GM23338 (cell line): Measurements from ENCODE around the gene PLEKHG4B. TPM values are rescaled to one million over a fixed set of nuclear protein-coding genes. Genes with fewer than 3 reads are reported as not detected.

ENCODE experiments used
- ATAC-seq: fragments of 200-7000 bp; cut with Tn5 transposase; 3 replicates; pipeline ENCODE4 v1.9.1; 2020
- DNase-seq: peaks from one replicate; pipeline ENCODE4 v3.0.0-alpha.2; 2015; ENCODE audit warnings: low spot score
- H2AFZ ChIP-seq: fragments of 200-600 bp; sonication (generic); 2 replicates; pipeline ENCODE4 v1.8.0; 2016; ENCODE audit warnings: antibody characterized with exemption, mild to moderate bottlenecking, moderate library complexity
- H3F3A ChIP-seq: fragments of 200-600 bp; sonication (generic); replicated peaks from 2 replicates; pipeline ENCODE4 v1.8.0; 2017; ENCODE audit warnings: antibody characterized with exemption, mixed run types, low read depth
- H3K27ac ChIP-seq: fragments of 200-600 bp; sonication (generic); 2 replicates; pipeline ENCODE4 v1.6.1; 2016; ENCODE audit warnings: low read depth
- H3K27me3 ChIP-seq: fragments of 200-600 bp; sonication (generic); 2 replicates; pipeline ENCODE4 v1.8.0; 2016; ENCODE audit warnings: mild to moderate bottlenecking, mixed run types, moderate library complexity; ENCODE audit not compliant: insufficient read depth
- H3K36me3 ChIP-seq: fragments of 200-600 bp; sonication (generic); 2 replicates; pipeline ENCODE4 v1.8.0; 2016; ENCODE audit warnings: mild to moderate bottlenecking; ENCODE audit not compliant: insufficient read depth
- H3K4me1 ChIP-seq: fragments of 200-600 bp; sonication (generic); 2 replicates; pipeline ENCODE4 v1.8.0; 2016; ENCODE audit warnings: mild to moderate bottlenecking, moderate library complexity; ENCODE audit not compliant: insufficient read depth
- H3K4me2 ChIP-seq: fragments of 200-600 bp; sonication (generic); 2 replicates; pipeline ENCODE4 v1.7.1; 2017; ENCODE audit warnings: mixed run types
- H3K4me3 ChIP-seq: fragments of 200-600 bp; sonication (generic); 2 replicates; pipeline ENCODE4 v1.6.1; 2016; ENCODE audit warnings: mixed run types
- H3K79me2 ChIP-seq: fragments of 200-600 bp; sonication (generic); replicated peaks from 2 replicates; pipeline ENCODE4 v1.8.0; 2017; ENCODE audit warnings: mild to moderate bottlenecking; ENCODE audit not compliant: insufficient read depth
- H3K9me2 ChIP-seq: fragments of 200-600 bp; sonication (generic); 2 replicates; pipeline ENCODE4 v1.8.0; 2017; ENCODE audit not compliant: insufficient read depth
- H4K20me1 ChIP-seq: fragments of 200-600 bp; sonication (generic); replicated peaks from 2 replicates; pipeline ENCODE4 v1.8.0; 2017; ENCODE audit warnings: mild to moderate bottlenecking; ENCODE audit not compliant: insufficient read depth
- H3K27ac Mint-ChIP-seq: 2 replicates; pipeline ENCODE4 v1.8.0; 2020; ENCODE audit warnings: inconsistent platforms, mild to moderate bottlenecking, moderate library complexity, mixed read lengths
- H3K27me3 Mint-ChIP-seq: 3 replicates; pipeline ENCODE4 v1.8.0; 2022; ENCODE audit warnings: low read depth, mild to moderate bottlenecking, moderate library complexity, mixed read lengths, inconsistent platforms; ENCODE audit not compliant: insufficient read depth, poor library complexity
- H3K36me3 Mint-ChIP-seq: 3 replicates; pipeline ENCODE4 v1.8.0; 2021; ENCODE audit warnings: low read depth, mild to moderate bottlenecking, inconsistent platforms, moderate library complexity, mixed read lengths
- H3K4me1 Mint-ChIP-seq: 3 replicates; pipeline ENCODE4 v1.8.0; 2020; ENCODE audit warnings: mild to moderate bottlenecking, inconsistent platforms, mixed read lengths
- H3K4me3 Mint-ChIP-seq: 3 replicates; pipeline ENCODE4 v1.8.0; 2021; ENCODE audit warnings: moderate library complexity, mild to moderate bottlenecking, inconsistent platforms, mixed read lengths
- H3K9me3 Mint-ChIP-seq: 3 replicates; pipeline ENCODE4 v1.8.0; 2020; ENCODE audit warnings: moderate library complexity, mild to moderate bottlenecking, inconsistent platforms, mixed read lengths
- CREB1 ChIP-seq: fragments of 250-450 bp; sonication (Bioruptor Pico); IDR thresholded peaks from 2 replicates; pipeline ENCODE4 v1.5.0; 2020; ENCODE audit warnings: low read depth, mild to moderate bottlenecking, moderate library complexity
- ETS1 ChIP-seq: IDR thresholded peaks from 2 replicates; pipeline ENCODE4 v1.6.1; 2016; ENCODE audit warnings: antibody characterized with exemption
- EZH2phosphoT487 ChIP-seq: fragments of 200-600 bp; sonication (generic); IDR thresholded peaks from one replicate; pipeline ENCODE4 v1.8.1; 2018; ENCODE audit warnings: antibody characterized with exemption; ENCODE audit not compliant: unreplicated experiment
- JUNB ChIP-seq: IDR thresholded peaks from one replicate; pipeline ENCODE4 v1.6.1; 2016; ENCODE audit warnings: antibody characterized with exemption; ENCODE audit not compliant: unreplicated experiment
- NANOG ChIP-seq: IDR thresholded peaks from 2 replicates; pipeline ENCODE4 v1.6.1; 2016; ENCODE audit warnings: antibody characterized with exemption, borderline replicate concordance
- POLR2AphosphoS5 ChIP-seq: IDR thresholded peaks from 2 replicates; pipeline ENCODE4 v1.6.1; 2016; ENCODE audit warnings: antibody characterized with exemption, low read depth
- STAT1 ChIP-seq: IDR thresholded peaks from one replicate; pipeline ENCODE4 v1.6.1; 2016; ENCODE audit warnings: antibody characterized with exemption; ENCODE audit not compliant: unreplicated experiment
- ZNF114 ChIP-seq: fragments of 250-450 bp; sonication (Bioruptor Pico); IDR thresholded peaks from 2 replicates; pipeline ENCODE4 v1.5.0; 2020; ENCODE audit warnings: mild to moderate bottlenecking, moderate library complexity
- ZNF331 ChIP-seq: fragments of 250-450 bp; sonication (Bioruptor Pico); IDR thresholded peaks from 2 replicates; pipeline ENCODE4 v1.5.0; 2020; ENCODE audit warnings: low read depth, mild to moderate bottlenecking, moderate library complexity
- polyA plus RNA-seq: library from polyadenylated mRNA; unstranded; fragments of >200 nt; fragmentation: Nextera tagmentation; extraction: Ambion mirVana; gene quantifications from 2 replicates; pipeline ENCODE4 v1.2.1, GENCODE V29; 2016
- total RNA-seq: library from RNA; depleted of rRNA; stranded (reverse); fragments of >200 nt; shearing (Covaris generic); gene quantifications from 2 replicates; pipeline ENCODE4 v1.2.3, GENCODE V29; 2014
- TF ChIP-seq, protein P1 (sequence below): fragments of 250-450 bp; sonication (Bioruptor Pico); IDR thresholded peaks from 2 replicates; pipeline ENCODE4 v1.5.0; 2020; ENCODE audit warnings: mild to moderate bottlenecking, moderate library complexity
- TF ChIP-seq, protein P2 (sequence below), 2 experiments: fragments of 200-600 bp in 1 of 2; sonication (generic) in 1 of 2; conservative IDR thresholded peaks; 2 replicates each; pipeline versions ENCODE4 v1.5.1 to v1.6.1; 2016 to 2017; ENCODE audit warnings: antibody characterized with exemption in 2 of 2, low read depth in 2 of 2, mild to moderate bottlenecking in 2 of 2, moderate library complexity in 1 of 2

Gene PLEKHG4B
- total and polyA plus RNA-seq, 2 experiments from 2014 or later, result 33.5 to 54.8 TPM

- H3F3A ChIP-seq, result no peaks in the 10 kb centered on the region
- H3K27me3 Mint-ChIP-seq, result peaks cover 2% of the 10 kb centered on the region
Measured at GRCh38 chr5:181566-181965, 89.6 kb downstream of the PLEKHG4B start.

More at GRCh38 chr5:181566-181965, 89.6 kb downstream of the PLEKHG4B start:
- no peaks in the 10 kb centered on the region for H3K79me2 ChIP-seq
- peaks cover 33% of the 10 kb centered on the region for H3K36me3 Mint-ChIP-seq
- H3K4me1 Mint-ChIP-seq, result peaks cover 12% of the 10 kb centered on the region
- TF ChIP-seq CREB1 (CRISPR knock-in tag) (no peak), ETS1 (no peak), STAT1 (no peak), ZNF331 (no peak), JUNB (no peak), NANOG (no peak), ZNF114 (no peak), POLR2AphosphoS5 (no peak), EZH2phosphoT487 (no peak)
- TF ChIP-seq, protein P1, sequence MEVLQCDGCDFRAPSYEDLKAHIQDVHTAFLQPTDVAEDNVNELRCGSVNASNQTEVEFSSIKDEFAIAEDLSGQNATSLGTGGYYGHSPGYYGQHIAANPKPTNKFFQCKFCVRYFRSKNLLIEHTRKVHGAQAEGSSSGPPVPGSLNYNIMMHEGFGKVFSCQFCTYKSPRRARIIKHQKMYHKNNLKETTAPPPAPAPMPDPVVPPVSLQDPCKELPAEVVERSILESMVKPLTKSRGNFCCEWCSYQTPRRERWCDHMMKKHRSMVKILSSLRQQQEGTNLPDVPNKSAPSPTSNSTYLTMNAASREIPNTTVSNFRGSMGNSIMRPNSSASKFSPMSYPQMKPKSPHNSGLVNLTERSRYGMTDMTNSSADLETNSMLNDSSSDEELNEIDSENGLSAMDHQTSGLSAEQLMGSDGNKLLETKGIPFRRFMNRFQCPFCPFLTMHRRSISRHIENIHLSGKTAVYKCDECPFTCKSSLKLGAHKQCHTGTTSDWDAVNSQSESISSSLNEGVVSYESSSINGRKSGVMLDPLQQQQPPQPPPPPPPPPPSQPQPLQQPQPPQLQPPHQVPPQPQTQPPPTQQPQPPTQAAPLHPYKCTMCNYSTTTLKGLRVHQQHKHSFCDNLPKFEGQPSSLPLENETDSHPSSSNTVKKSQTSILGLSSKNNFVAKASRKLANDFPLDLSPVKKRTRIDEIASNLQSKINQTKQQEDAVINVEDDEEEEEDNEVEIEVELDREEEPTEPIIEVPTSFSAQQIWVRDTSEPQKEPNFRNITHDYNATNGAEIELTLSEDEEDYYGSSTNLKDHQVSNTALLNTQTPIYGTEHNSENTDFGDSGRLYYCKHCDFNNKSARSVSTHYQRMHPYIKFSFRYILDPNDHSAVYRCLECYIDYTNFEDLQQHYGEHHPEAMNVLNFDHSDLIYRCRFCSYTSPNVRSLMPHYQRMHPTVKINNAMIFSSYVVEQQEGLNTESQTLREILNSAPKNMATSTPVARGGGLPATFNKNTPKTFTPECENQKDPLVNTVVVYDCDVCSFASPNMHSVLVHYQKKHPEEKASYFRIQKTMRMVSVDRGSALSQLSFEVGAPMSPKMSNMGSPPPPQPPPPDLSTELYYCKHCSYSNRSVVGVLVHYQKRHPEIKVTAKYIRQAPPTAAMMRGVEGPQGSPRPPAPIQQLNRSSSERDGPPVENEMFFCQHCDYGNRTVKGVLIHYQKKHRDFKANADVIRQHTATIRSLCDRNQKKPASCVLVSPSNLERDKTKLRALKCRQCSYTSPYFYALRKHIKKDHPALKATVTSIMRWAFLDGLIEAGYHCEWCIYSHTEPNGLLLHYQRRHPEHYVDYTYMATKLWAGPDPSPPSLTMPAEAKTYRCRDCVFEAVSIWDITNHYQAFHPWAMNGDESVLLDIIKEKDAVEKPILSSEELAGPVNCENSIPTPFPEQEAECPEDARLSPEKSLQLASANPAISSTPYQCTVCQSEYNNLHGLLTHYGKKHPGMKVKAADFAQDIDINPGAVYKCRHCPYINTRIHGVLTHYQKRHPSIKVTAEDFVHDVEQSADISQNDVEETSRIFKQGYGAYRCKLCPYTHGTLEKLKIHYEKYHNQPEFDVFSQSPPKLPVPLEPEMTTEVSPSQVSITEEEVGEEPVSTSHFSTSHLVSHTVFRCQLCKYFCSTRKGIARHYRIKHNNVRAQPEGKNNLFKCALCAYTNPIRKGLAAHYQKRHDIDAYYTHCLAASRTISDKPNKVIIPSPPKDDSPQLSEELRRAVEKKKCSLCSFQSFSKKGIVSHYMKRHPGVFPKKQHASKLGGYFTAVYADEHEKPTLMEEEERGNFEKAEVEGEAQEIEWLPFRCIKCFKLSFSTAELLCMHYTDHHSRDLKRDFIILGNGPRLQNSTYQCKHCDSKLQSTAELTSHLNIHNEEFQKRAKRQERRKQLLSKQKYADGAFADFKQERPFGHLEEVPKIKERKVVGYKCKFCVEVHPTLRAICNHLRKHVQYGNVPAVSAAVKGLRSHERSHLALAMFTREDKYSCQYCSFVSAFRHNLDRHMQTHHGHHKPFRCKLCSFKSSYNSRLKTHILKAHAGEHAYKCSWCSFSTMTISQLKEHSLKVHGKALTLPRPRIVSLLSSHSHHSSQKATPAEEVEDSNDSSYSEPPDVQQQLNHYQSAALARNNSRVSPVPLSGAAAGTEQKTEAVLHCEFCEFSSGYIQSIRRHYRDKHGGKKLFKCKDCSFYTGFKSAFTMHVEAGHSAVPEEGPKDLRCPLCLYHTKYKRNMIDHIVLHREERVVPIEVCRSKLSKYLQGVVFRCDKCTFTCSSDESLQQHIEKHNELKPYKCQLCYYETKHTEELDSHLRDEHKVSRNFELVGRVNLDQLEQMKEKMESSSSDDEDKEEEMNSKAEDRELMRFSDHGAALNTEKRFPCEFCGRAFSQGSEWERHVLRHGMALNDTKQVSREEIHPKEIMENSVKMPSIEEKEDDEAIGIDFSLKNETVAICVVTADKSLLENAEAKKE, result no peak
- TF ChIP-seq, protein P2, sequence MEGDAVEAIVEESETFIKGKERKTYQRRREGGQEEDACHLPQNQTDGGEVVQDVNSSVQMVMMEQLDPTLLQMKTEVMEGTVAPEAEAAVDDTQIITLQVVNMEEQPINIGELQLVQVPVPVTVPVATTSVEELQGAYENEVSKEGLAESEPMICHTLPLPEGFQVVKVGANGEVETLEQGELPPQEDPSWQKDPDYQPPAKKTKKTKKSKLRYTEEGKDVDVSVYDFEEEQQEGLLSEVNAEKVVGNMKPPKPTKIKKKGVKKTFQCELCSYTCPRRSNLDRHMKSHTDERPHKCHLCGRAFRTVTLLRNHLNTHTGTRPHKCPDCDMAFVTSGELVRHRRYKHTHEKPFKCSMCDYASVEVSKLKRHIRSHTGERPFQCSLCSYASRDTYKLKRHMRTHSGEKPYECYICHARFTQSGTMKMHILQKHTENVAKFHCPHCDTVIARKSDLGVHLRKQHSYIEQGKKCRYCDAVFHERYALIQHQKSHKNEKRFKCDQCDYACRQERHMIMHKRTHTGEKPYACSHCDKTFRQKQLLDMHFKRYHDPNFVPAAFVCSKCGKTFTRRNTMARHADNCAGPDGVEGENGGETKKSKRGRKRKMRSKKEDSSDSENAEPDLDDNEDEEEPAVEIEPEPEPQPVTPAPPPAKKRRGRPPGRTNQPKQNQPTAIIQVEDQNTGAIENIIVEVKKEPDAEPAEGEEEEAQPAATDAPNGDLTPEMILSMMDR (conservative IDR thresholded peaks at IDR 0.05; ENCODE audit: low read depth in 2 of 2), result no peak
- H4K20me1 ChIP-seq, result no peaks in the 10 kb centered on the region; the same call in 1 of the 2 replicates
- no peaks in the 10 kb centered on the region; the same call in 2 of the 3 replicates for H3K9me3 Mint-ChIP-seq
- ATAC-seq (no peak), DNase-seq (no peak)
- H3K36me3 ChIP-seq, result peaks cover 3% of the 10 kb centered on the region; the same call in 1 of the 2 replicates
- no peak overlapping the region for H3K27ac Mint-ChIP-seq
- no peak overlapping the region for H3K4me2 ChIP-seq
- no peak overlapping the region for H2AFZ ChIP-seq
- H3K9me2 ChIP-seq, result no peaks in the 10 kb centered on the region
- H3K27me3 ChIP-seq, result no peaks in the 10 kb centered on the region
- H3K4me1 ChIP-seq, result no peaks in the 10 kb centered on the region
- H3K4me3 ChIP-seq, result no peak overlapping the region
- H3K4me3 Mint-ChIP-seq, result no peak overlapping the region
- H3K27ac ChIP-seq, result no peak overlapping the region
